ENCODE measurements around the gene GPR75.

DNA sequence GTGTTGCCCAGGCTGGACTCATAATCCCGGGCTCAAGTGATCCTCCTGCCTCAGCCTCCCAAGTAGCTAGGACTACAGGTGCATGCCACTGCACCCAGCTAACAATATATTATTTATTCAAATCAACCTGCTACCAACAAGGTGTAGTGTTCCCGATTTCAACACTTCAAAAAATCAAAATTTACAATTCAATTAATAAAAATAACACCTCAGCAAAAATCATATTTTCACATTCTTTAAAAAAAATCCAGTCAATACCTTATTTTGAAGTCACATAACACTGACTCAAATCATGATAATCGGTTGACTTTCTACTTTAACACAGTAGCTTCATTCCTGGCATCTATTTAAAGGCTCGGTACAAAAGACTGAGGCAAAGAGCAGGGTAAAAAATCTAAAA is 7.2 kb downstream of the GPR75 start:
- TF ChIP-seq ZNF266 (tag by site-specific recombination; IDR thresholded peaks at IDR 0.05; ENCODE audit: low read depth) (no peak), ZNF792 (tag by site-specific recombination; IDR thresholded peaks at IDR 0.05) (no peak), ZNF121 (tag by site-specific recombination; IDR thresholded peaks at IDR 0.05) (no peak), ZBTB21 (tag by site-specific recombination; IDR thresholded peaks at IDR 0.05) (no peak), ZNF747 (tag by site-specific recombination; IDR thresholded peaks at IDR 0.05) (no peak), ZNF138 (tag by site-specific recombination; IDR thresholded peaks at IDR 0.05; ENCODE audit: borderline replicate concordance) (no peak), YY1 (tag by site-specific recombination; IDR thresholded peaks at IDR 0.05) (no peak), MYNN (tag by site-specific recombination; IDR thresholded peaks at IDR 0.05; ENCODE audit: borderline replicate concordance) (no peak), ZNF530 (tag by site-specific recombination; IDR thresholded peaks at IDR 0.05; ENCODE audit: low read depth) (no peak)
- TF ChIP-seq, protein P1, sequence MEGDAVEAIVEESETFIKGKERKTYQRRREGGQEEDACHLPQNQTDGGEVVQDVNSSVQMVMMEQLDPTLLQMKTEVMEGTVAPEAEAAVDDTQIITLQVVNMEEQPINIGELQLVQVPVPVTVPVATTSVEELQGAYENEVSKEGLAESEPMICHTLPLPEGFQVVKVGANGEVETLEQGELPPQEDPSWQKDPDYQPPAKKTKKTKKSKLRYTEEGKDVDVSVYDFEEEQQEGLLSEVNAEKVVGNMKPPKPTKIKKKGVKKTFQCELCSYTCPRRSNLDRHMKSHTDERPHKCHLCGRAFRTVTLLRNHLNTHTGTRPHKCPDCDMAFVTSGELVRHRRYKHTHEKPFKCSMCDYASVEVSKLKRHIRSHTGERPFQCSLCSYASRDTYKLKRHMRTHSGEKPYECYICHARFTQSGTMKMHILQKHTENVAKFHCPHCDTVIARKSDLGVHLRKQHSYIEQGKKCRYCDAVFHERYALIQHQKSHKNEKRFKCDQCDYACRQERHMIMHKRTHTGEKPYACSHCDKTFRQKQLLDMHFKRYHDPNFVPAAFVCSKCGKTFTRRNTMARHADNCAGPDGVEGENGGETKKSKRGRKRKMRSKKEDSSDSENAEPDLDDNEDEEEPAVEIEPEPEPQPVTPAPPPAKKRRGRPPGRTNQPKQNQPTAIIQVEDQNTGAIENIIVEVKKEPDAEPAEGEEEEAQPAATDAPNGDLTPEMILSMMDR (tag by site-specific recombination; IDR thresholded peaks at IDR 0.05) = no peak
- TF ChIP-seq, protein P2, sequence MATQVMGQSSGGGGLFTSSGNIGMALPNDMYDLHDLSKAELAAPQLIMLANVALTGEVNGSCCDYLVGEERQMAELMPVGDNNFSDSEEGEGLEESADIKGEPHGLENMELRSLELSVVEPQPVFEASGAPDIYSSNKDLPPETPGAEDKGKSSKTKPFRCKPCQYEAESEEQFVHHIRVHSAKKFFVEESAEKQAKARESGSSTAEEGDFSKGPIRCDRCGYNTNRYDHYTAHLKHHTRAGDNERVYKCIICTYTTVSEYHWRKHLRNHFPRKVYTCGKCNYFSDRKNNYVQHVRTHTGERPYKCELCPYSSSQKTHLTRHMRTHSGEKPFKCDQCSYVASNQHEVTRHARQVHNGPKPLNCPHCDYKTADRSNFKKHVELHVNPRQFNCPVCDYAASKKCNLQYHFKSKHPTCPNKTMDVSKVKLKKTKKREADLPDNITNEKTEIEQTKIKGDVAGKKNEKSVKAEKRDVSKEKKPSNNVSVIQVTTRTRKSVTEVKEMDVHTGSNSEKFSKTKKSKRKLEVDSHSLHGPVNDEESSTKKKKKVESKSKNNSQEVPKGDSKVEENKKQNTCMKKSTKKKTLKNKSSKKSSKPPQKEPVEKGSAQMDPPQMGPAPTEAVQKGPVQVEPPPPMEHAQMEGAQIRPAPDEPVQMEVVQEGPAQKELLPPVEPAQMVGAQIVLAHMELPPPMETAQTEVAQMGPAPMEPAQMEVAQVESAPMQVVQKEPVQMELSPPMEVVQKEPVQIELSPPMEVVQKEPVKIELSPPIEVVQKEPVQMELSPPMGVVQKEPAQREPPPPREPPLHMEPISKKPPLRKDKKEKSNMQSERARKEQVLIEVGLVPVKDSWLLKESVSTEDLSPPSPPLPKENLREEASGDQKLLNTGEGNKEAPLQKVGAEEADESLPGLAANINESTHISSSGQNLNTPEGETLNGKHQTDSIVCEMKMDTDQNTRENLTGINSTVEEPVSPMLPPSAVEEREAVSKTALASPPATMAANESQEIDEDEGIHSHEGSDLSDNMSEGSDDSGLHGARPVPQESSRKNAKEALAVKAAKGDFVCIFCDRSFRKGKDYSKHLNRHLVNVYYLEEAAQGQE (tag by site-specific recombination; IDR thresholded peaks at IDR 0.05) = no peak
- TF ChIP-seq, protein P3, sequence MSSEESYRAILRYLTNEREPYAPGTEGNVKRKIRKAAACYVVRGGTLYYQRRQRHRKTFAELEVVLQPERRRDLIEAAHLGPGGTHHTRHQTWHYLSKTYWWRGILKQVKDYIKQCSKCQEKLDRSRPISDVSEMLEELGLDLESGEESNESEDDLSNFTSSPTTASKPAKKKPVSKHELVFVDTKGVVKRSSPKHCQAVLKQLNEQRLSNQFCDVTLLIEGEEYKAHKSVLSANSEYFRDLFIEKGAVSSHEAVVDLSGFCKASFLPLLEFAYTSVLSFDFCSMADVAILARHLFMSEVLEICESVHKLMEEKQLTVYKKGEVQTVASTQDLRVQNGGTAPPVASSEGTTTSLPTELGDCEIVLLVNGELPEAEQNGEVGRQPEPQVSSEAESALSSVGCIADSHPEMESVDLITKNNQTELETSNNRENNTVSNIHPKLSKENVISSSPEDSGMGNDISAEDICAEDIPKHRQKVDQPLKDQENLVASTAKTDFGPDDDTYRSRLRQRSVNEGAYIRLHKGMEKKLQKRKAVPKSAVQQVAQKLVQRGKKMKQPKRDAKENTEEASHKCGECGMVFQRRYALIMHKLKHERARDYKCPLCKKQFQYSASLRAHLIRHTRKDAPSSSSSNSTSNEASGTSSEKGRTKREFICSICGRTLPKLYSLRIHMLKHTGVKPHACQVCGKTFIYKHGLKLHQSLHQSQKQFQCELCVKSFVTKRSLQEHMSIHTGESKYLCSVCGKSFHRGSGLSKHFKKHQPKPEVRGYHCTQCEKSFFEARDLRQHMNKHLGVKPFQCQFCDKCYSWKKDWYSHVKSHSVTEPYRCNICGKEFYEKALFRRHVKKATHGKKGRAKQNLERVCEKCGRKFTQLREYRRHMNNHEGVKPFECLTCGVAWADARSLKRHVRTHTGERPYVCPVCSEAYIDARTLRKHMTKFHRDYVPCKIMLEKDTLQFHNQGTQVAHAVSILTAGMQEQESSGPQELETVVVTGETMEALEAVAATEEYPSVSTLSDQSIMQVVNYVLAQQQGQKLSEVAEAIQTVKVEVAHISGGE (tag by site-specific recombination; conservative IDR thresholded peaks at IDR 0.05; ENCODE audit: low read depth) = no peak
